HG03103 (cell line): Measurements from ENCODE around the gene TUT1.
"Not testable (repeated sequence)": the region's sequence is repeated elsewhere in the genome, so short reads cannot be mapped to it uniquely, and the experiment has no call there.

ENCODE experiments used
- ATAC-seq: cut with Tn5 transposase; IDR thresholded peaks from one replicate; pipeline ENCODE4 v1.9.1; 2021; ENCODE audit warnings: low read depth; ENCODE audit not compliant: unreplicated experiment

TUT1 gene

DNA sequence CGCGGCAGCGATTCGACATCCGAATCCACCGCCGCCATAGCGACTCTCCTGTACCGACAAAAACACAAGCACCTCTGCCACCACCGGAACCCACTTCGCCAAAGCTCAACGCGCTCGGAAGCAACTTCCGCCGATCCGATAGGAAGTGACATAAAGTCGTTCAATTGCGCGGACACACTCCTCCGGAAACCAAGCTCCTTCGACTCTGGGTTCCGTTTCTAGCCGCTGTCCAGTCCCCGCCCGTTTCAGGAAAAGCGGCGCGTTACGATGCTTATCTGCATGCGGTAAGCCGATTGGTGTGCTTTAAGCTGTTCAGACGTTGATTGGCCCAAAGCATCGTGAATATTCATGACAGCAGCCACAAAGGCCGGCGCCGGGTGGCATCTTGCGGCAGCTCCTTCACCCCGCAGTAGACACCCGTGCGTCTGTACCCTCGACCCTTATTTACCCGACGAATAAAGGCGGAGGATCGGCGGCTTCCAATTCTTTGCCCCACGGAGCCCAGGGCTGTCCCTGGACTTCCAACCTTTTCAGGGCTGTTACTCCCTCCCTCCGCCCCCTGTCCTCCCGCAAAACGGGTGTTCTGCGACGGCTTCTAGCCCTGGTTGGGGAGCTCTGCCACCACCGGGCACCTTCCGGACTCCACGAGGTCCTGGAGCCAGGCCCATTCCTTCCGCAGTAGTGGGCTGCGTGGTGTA, at the start of gene TUT1:
TUT1 (minus strand) TSS at position 76 of the 698 bp plus-strand sequence; CDS start at position 38, 38 bp downstream.
- peak; percentile 79 for ATAC-seq

- no peak for ATAC-seq
Measured at GRCh38 chr11:62632492-62632891, 41.2 kb upstream of the TUT1 start.

DNA sequence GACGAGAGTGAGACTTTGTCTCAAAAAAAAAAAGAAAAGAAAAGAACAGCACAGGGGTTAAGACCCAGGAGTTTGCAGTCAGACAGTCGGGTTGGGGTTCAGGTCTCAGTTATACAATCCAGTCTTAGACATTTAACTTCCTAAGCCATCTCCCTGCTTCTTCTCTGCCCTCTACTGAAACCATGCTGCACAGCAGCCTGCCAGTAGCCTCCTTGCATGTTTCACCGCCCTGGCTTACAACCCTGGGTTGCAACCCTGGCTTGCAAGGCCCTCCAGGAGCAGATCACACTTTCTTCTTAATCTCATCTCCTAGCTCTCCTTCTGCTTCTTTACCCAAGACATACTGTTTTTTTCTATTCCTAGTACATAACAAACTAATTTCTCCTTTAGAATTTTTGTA, 36.4 kb upstream of the TUT1 start:
- ATAC-seq, result no peak

GRCh38 chr11:62622476-62623089, 31.3 kb upstream of the TUT1 start:
- ATAC-seq, result no peak

DNA sequence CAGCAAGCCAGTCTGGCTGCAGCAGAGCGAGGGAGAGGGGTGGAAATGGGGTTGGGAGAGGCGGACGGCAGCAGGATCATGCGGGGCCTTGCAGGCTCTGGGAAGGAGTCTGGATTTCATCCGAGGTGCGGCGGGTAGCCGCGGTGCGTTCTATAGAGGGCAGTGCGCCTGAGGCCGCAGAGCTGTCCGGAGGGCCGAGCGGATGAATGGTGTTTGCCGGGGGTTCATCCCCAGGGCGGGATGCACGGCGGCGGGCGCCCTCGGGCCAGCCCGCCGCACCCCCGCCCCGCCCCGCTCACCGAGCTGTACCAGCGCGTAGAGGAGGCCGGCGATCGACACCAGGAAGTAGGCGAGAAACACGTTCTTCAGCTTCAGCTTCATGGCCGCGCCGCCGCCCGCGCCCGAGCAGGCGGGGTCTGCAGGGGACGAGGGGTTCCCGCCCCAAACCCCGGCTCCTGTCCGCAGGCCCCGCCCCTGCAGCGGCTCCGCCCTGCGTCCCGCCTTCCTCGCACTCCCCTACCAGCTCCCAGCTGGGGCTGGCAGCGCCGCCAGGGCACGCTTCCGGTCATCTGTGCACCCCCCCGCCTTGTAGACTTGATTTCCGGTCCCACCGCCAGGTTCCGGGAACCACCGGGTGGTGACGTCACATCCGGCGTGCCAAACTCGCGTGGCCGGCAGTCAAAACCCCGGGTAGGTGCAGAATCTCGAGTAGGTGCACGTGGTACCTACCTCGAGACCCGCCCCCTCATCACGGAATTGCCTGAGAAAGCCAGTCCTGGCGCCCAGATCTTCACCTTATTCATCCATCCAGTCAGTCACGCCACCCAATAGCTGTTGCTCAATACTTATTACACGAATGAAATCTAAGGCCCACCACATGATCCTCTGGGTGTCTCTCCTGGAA, 30.5 kb upstream of the TUT1 start, which contains the start of gene B3GAT3:
B3GAT3 (minus strand) TSS at position 420 of the 904 bp plus-strand sequence; CDS start at position 381, 39 bp downstream.
- peak; percentile 89 for ATAC-seq

DNA sequence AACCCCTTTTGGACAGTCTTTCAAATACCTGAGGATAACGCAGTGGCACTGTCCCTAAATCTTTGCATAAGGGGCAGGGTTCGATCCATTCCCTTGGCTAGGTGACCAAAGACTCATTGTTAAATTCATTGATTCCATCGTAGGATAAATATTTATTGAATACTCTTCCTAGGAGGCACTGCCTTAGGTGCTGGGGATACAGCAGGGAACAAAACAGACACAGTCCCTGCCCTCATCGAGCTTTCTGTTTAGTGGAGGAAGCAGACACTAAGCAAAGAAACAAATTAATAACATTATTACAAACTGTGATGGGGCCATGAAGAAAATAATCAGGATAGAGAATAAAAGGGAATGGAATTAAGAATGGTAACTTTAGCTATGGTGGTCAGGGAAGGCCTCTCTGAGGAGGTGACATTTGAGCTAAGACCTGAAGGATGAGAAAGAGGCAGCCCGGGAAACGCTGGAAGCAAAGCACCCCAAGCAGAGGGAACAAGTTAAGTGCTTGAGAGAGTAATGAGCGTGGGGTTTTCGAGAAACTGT, 29.8 kb upstream of the TUT1 start:
- ATAC-seq, result no peak

GRCh38 chr11:62616957-62617356, 25.6 kb upstream of the TUT1 start:
- not testable (repeated sequence) for ATAC-seq

GRCh38 chr11:62615521-62615920, 24.2 kb upstream of the TUT1 start:
- no peak for ATAC-seq

GRCh38 chr11:62614275-62614674, 23.0 kb upstream of the TUT1 start:
- no peak for ATAC-seq

- no peak for ATAC-seq
Measured at GRCh38 chr11:62613291-62613778, 22.0 kb upstream of the TUT1 start.

GRCh38 chr11:62612366-62613290, 21.3 kb upstream of the TUT1 start, which contains the start of the genes EML3 and ROM1:
Gene EML3 (minus strand): TSS chr11:62612775. CDS start chr11:62612457, 318 bp downstream.
Gene ROM1 (plus strand): TSS chr11:62613257. CDS start chr11:62613282, 25 bp downstream.
- peak; percentile 59 for ATAC-seq

DNA sequence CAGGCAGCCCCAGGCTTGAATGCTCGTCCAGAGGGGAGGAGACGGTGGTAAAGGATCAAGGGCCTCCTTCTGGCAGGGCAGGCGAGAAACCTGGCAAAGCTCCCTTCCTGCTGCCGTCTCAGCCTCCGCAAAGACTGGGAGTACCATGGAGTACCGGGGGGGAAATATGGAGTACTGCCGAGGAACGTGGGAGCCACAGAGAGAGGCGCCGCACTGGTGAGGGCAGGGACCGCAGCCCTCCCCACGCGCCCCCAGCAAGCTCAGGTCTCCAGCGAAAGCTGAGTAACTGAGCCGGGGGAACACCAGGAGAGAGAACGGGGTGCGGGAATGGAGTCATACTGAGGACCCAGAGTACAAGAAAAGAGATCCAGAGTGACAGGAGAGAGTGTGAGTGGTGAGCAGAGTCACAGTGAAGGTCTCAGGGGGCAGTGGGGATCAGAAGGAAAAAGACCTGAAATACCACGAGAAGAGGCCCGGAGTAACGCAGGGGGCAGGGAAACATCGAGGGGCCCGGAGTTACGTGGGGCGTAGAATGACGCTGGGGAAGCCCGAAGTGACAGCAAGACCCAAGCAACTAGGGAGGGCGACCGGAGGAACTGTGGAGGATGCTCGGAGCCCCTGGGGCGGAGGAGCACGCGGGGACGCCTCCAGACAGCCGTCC, 20.5 kb upstream of the TUT1 start:
- ATAC-seq, result peak; percentile 4

DNA sequence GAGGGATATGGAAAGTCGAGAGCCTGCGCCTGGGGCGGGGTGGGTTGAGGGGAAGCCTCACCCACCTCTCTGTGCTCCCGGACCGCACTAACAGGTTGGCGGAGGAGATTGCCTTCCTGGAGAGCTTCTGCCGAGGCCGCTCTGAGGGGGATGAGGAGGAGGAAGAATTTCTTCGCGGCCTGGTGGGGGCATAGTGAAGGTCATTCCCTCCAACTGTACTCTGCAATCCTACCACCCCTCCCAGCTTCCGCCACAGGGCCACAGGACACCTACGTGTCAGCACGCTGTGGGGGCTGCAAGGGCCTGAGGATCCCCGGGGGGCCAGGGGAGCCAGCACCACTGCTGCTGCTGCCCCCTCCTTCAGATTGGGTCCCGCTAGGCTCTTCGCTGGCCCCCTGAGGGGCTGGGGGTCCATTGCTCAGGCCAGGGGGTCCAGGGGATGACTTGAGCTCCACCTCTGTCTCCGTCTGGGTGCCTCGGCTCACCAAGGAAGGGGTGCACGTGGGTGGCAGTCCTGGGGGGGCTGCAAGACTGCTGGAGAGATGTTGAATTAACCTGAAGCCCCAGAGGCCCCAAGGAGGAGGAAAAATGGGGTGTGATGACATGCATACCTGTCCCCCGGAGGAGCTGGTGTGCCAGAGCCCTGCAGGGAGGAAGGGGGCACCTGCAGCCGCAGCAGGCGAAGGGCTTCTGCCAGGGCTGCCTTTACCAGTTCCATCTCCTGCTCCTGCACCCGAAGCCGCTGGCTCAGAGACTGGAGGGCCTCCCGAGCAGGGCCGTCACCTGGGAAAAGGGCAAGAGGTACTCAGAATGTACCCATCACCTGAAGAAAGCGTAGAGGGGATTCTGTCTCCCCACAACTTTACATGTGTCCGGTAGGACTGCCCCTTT, 19.7 kb upstream of the TUT1 start:
- no peak for ATAC-seq

- ATAC-seq, result no peak
Measured at GRCh38 chr11:62610403-62610802, 19.1 kb upstream of the TUT1 start.

DNA sequence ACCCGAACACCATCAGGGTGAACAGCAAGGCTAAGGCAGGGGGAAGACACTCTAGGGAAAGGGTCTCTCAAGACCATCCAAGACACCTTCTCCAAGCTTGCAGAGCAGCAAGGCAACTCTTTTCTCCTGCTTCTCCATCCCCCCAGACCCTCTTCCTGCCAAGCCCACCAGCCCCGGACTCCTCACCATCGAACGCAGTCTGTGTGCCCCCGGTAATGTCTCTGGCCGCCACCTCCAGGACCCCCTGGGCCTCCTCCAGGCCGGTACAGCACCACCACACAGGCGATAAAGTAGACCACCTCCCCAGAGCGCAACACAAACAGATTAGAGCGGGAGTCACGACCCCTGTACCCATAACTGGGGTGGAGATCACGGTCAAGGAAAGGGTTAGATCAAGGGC, 17.5 kb upstream of the TUT1 start:
- no peak for ATAC-seq

GRCh38 chr11:62607714-62608113, 16.4 kb upstream of the TUT1 start:
- no peak for ATAC-seq

- no peak for ATAC-seq
Measured at GRCh38 chr11:62605902-62606301, 14.6 kb upstream of the TUT1 start.

- ATAC-seq, result no peak
Measured at GRCh38 chr11:62605467-62605866, 14.1 kb upstream of the TUT1 start.
